GM19023 (cell line): ENCODE results near the gene ZMIZ1.

Experiments
- ATAC-seq: cut with Tn5 transposase; IDR thresholded peaks from one replicate; pipeline ENCODE4 v1.9.1; 2021; ENCODE audit warnings: mild to moderate bottlenecking, moderate library complexity; ENCODE audit not compliant: unreplicated experiment

Gene ZMIZ1

DNA sequence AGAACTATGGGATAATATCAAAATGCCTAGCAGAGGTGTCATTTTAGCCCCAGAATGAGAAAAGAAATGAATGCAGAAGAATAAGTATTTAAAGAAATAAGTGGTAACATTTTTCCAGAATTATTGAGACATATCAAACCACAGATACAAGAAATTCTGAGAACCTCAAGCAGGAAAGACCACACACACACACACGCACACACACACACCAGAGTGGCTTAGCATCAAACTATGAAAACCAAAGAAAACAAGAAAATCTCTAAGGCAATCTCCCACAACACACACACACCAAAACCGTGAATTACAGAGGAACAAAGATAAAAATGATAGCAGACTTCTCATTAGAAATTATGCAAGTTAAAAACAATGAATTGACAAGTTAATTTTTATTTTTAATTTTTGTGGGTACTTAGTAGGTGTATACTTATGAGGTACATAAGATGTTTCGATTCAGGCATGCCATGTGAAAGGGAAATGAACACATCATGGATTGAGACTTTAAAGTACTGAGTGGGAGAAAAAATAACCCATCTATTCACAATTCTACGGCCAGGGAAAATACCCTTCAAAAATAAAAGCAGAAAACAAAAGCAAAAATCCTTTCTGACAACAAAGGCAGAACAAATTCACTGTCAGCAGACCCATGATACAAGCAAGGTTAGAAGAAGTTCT is 293.1 kb downstream of the ZMIZ1 start:
- no peak for ATAC-seq
